Vagina (tissue), 2 donors: ENCODE results near the gene ANO7. TPM values are rescaled to one million over a fixed set of nuclear protein-coding genes. Genes with fewer than 3 reads are reported as not detected.
A peak's percentile ranks its signal among the peaks of the same experiment; 100 is the strongest.

Experiments
- DNase-seq, 2 donors: peaks; one replicate each; pipeline ENCODE4 v3.0.0-alpha.2; 2017; ENCODE audit errors: extremely low spot score in 2 of 2
- H3K27ac ChIP-seq: fragments of 200-600 bp; sonication (generic); one replicate; pipeline ENCODE4 v1.5.1; 2019
- H3K27me3 ChIP-seq: fragments of 200-600 bp; sonication (generic); one replicate; pipeline ENCODE4 v1.5.1; 2019
- H3K36me3 ChIP-seq, 2 donors: fragments of 200-600 bp; sonication (generic); one replicate each; pipeline ENCODE4 v1.5.1; 2017 to 2019
- H3K4me1 ChIP-seq: fragments of 200-600 bp; sonication (generic); one replicate; pipeline ENCODE4 v1.5.1; 2019
- H3K4me3 ChIP-seq, 2 donors: fragments of 200-600 bp; sonication (generic); 1 replicate in 1 of 2; 2 replicates in 1 of 2; pipeline ENCODE4 v1.5.1; 2016 to 2019
- H3K9me3 ChIP-seq: fragments of 200-600 bp; sonication (generic); one replicate; pipeline ENCODE4 v1.5.1; 2019
- CTCF ChIP-seq, 3 experiments: fragments of 450-650 bp in 2 of 3; fragments of 200-600 bp in 1 of 3; sonication (generic) in 1 of 3; IDR thresholded peaks; one replicate each; pipeline ENCODE4 v1.5.1; 2017 to 2019; ENCODE audit warnings: antibody characterized with exemption in 3 of 3, mild to moderate bottlenecking in 2 of 3, moderate library complexity in 2 of 3
- POLR2A ChIP-seq, 2 donors: fragments of 450-650 bp; IDR thresholded peaks; one replicate each; pipeline ENCODE4 v1.6.1; 2017; ENCODE audit warnings: antibody characterized with exemption in 2 of 2, mild to moderate bottlenecking in 2 of 2, moderate library complexity in 2 of 2
- POLR2AphosphoS5 ChIP-seq, 2 donors: sonication (generic); formaldehyde crosslinking; IDR thresholded peaks; one replicate each; pipeline ENCODE4 v1.9.0; 2017; ENCODE audit warnings: antibody characterized with exemption in 2 of 2, mild to moderate bottlenecking in 2 of 2, low read depth in 1 of 2; ENCODE audit not compliant: insufficient read depth in 1 of 2
- intact Hi-C: fragments of 100-400 bp; cut with DNase I; formaldehyde crosslinking; loops from one replicate; pipeline ENCODE4 v1.15.1; 2023
- total RNA-seq: library from RNA; depleted of rRNA; stranded (reverse); fragments of >200 nt; gene quantifications from one replicate; pipeline ENCODE4 v1.2.3, GENCODE V29; 2016

ANO7 gene
- total RNA-seq, 1 donor from 2014 or later = 0.98 TPM

GRCh38 chr2:241228860-241229516 is 40.5 kb downstream of the ANO7 start:
- intact Hi-C loops = loop anchor here (10.0 kb wide), 1 partner anchor 76 kb away; no protein-coding TSS in a partner anchor
- Histone ChIP-seq H3K9me3 (no peaks in the 10 kb centered on the region), H3K4me1 (peaks cover 9% of the 10 kb centered on the region), H3K36me3 (peaks cover 5 to 73% of the 10 kb centered on the region in 2 donors), H3K4me3 (no peak overlapping the region), H3K27me3 (no peaks in the 10 kb centered on the region), H3K27ac (no peak overlapping the region)
- no peak for DNase-seq
- TF ChIP-seq POLR2AphosphoS5 (IDR thresholded peaks at IDR 0.05; ENCODE audit: insufficient read depth in 1 of 2, low read depth in 1 of 2) = no peak

- Histone ChIP-seq H3K27me3 (no peaks in the 10 kb centered on the region), H3K4me1 (peaks cover under 1% of the 10 kb centered on the region), H3K27ac (no peak overlapping the region), H3K36me3 (peaks cover 5 to 80% of the 10 kb centered on the region in 2 donors), H3K4me3 (no peak overlapping the region), H3K9me3 (no peaks in the 10 kb centered on the region)
- intact Hi-C loops = loop anchor here (10.0 kb wide), 1 partner anchor 75 kb away; no protein-coding TSS in a partner anchor
- no peak for TF ChIP-seq CTCF (IDR thresholded peaks at IDR 0.05)
- no peak for TF ChIP-seq POLR2AphosphoS5 (IDR thresholded peaks at IDR 0.05; ENCODE audit: insufficient read depth in 1 of 2, low read depth in 1 of 2)
- no peak for TF ChIP-seq POLR2A (IDR thresholded peaks at IDR 0.05)
- no peak for DNase-seq
These were observed 41.3 kb downstream of the ANO7 start for GRCh38 chr2:241229563-241230401.

- TF ChIP-seq POLR2AphosphoS5 (IDR thresholded peaks at IDR 0.05; ENCODE audit: insufficient read depth in 1 of 2, low read depth in 1 of 2) = no peak
- no peak overlapping the region for H3K4me3 ChIP-seq
- peaks cover 5 to 87% of the 10 kb centered on the region in 2 donors for H3K36me3 ChIP-seq
- H3K9me3 ChIP-seq = no peaks in the 10 kb centered on the region
- H3K27me3 ChIP-seq = no peaks in the 10 kb centered on the region
- H3K27ac ChIP-seq = no peak overlapping the region
- no peaks in the 10 kb centered on the region for H3K4me1 ChIP-seq
- DNase-seq = no peak
- intact Hi-C loops = no loop called here
These were observed 42.0 kb downstream of the ANO7 start for GRCh38 chr2:241230435-241230834.

GRCh38 chr2:241232736-241233575 is 44.5 kb downstream of the ANO7 start:
- Histone ChIP-seq H3K9me3 (no peaks in the 10 kb centered on the region), H3K36me3 (peaks cover 5 to 97% of the 10 kb centered on the region in 2 donors), H3K4me1 (no peaks in the 10 kb centered on the region), H3K27me3 (no peaks in the 10 kb centered on the region), H3K4me3 (no peak overlapping the region), H3K27ac (no peak overlapping the region)
- no peak for DNase-seq
- TF ChIP-seq POLR2AphosphoS5 (IDR thresholded peaks at IDR 0.05; ENCODE audit: insufficient read depth in 1 of 2, low read depth in 1 of 2) = no peak
- no peak for TF ChIP-seq POLR2A (IDR thresholded peaks at IDR 0.05)
- TF ChIP-seq CTCF (IDR thresholded peaks at IDR 0.05) = no peak
- intact Hi-C loops = no loop called here

GRCh38 chr2:241234066-241234790 is 45.8 kb downstream of the ANO7 start:
- Histone ChIP-seq H3K27me3 (no peaks in the 10 kb centered on the region), H3K27ac (no peak overlapping the region), H3K4me1 (no peaks in the 10 kb centered on the region), H3K4me3 (no peak overlapping the region), H3K9me3 (no peaks in the 10 kb centered on the region), H3K36me3 (peaks cover 5 to 97% of the 10 kb centered on the region in 2 donors)
- intact Hi-C loops = no loop called here
- no peak for DNase-seq
- TF ChIP-seq POLR2AphosphoS5 (IDR thresholded peaks at IDR 0.05; ENCODE audit: insufficient read depth in 1 of 2, low read depth in 1 of 2) = peak in 1 of 2 donors; percentile 8
- TF ChIP-seq CTCF (IDR thresholded peaks at IDR 0.05) = no peak
- no peak for TF ChIP-seq POLR2A (IDR thresholded peaks at IDR 0.05)
